ENCODE results near the gene ERC1.
"Not testable (repeated sequence)": the region's sequence is repeated elsewhere in the genome, so short reads cannot be mapped to it uniquely, and the experiment has no call there.

Gene ERC1

GRCh38 chr12:1252758-1253157, 261.7 kb downstream of the ERC1 start:
- DNase-seq, result no peak

- DNase-seq, result not testable (repeated sequence)
Observed at GRCh38 chr12:1255125-1255524, 264.1 kb downstream of the ERC1 start.

GRCh38 chr12:1255854-1256253, 264.8 kb downstream of the ERC1 start:
- not testable (repeated sequence) for DNase-seq

- no peak for DNase-seq
Observed at GRCh38 chr12:1256285-1256684, 265.3 kb downstream of the ERC1 start.

GRCh38 chr12:1256991-1257390, 266.0 kb downstream of the ERC1 start:
- DNase-seq, result no peak

- DNase-seq, result no peak
Observed at GRCh38 chr12:1262011-1262410, 271.0 kb downstream of the ERC1 start.

GRCh38 chr12:1267243-1267642, 276.2 kb downstream of the ERC1 start:
- DNase-seq, result no peak

GRCh38 chr12:1272142-1272541, 281.1 kb downstream of the ERC1 start:
- DNase-seq, result no peak

- DNase-seq, result no peak
Observed at GRCh38 chr12:1273051-1273450, 282.0 kb downstream of the ERC1 start.

- no peak for DNase-seq
Observed at GRCh38 chr12:1277905-1278304, 286.9 kb downstream of the ERC1 start.

GRCh38 chr12:1279050-1279449, 288.0 kb downstream of the ERC1 start:
- DNase-seq, result no peak

- DNase-seq, result no peak
Observed at GRCh38 chr12:1280059-1280458, 289.0 kb downstream of the ERC1 start.

- DNase-seq, result no peak
Observed at GRCh38 chr12:1281683-1282366, 290.8 kb downstream of the ERC1 start.

GRCh38 chr12:1282670-1283315, 291.8 kb downstream of the ERC1 start:
- DNase-seq, result no peak

- no peak for DNase-seq
Observed at GRCh38 chr12:1283316-1283715, 292.3 kb downstream of the ERC1 start.

GRCh38 chr12:1284611-1285010, 293.6 kb downstream of the ERC1 start:
- DNase-seq, result no peak

GRCh38 chr12:1287446-1287975, 296.5 kb downstream of the ERC1 start:
- no peak for DNase-seq

GRCh38 chr12:1288333-1288732, 297.3 kb downstream of the ERC1 start:
- no peak for DNase-seq

- no peak for DNase-seq
Observed at GRCh38 chr12:1289371-1290155, 298.5 kb downstream of the ERC1 start.

- no peak for DNase-seq
Observed at GRCh38 chr12:1290716-1291115, 299.7 kb downstream of the ERC1 start.

GRCh38 chr12:1291601-1292332, 300.7 kb downstream of the ERC1 start:
- no peak for DNase-seq

- DNase-seq, result no peak
Observed at GRCh38 chr12:1293901-1294300, 302.9 kb downstream of the ERC1 start.

GRCh38 chr12:1297206-1297605, 306.2 kb downstream of the ERC1 start:
- no peak for DNase-seq
